Neural progenitor cell (in vitro differentiated cells): Measurements from ENCODE around the gene CC2D2A.

Experiments
- EZH2 ChIP-seq: fragments of 200-600 bp; sonication (generic); IDR thresholded peaks from 2 replicates; pipeline ENCODE4 v1.6.1; 2017; ENCODE audit warnings: antibody characterized with exemption, mild to moderate bottlenecking, moderate library complexity
- EZH2phosphoT487 ChIP-seq: fragments of 200-600 bp; sonication (generic); IDR thresholded peaks from 2 replicates; pipeline ENCODE4 v1.6.1; 2017; ENCODE audit warnings: antibody characterized with exemption
- TF ChIP-seq, protein P1 (sequence below): fragments of 200-600 bp; sonication (generic); IDR thresholded peaks from 2 replicates; pipeline ENCODE4 v1.5.1; 2017; ENCODE audit warnings: antibody characterized with exemption, mild to moderate bottlenecking

DNA sequence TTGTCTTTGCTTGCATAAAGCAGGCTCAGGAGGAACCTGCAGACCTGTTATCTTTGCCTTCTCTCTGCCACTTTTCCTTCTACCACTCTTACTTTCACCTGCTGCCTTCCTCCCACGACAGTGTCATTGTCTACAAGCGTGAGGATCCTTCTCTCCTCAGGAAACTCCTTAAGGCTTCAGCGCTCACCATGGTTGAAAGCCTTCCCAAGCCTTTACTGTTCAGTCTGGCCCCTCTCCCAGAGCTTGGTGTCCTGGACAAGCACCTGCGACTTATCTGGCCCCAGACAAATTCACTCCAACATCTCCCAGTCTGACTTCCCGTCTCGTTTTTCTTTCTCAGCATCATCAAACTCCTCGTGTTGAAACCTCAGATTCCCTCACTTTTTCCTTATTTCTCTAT is 31.0 kb downstream of the CC2D2A start:
- TF ChIP-seq, protein P1, sequence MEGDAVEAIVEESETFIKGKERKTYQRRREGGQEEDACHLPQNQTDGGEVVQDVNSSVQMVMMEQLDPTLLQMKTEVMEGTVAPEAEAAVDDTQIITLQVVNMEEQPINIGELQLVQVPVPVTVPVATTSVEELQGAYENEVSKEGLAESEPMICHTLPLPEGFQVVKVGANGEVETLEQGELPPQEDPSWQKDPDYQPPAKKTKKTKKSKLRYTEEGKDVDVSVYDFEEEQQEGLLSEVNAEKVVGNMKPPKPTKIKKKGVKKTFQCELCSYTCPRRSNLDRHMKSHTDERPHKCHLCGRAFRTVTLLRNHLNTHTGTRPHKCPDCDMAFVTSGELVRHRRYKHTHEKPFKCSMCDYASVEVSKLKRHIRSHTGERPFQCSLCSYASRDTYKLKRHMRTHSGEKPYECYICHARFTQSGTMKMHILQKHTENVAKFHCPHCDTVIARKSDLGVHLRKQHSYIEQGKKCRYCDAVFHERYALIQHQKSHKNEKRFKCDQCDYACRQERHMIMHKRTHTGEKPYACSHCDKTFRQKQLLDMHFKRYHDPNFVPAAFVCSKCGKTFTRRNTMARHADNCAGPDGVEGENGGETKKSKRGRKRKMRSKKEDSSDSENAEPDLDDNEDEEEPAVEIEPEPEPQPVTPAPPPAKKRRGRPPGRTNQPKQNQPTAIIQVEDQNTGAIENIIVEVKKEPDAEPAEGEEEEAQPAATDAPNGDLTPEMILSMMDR = no peak
- TF ChIP-seq EZH2 (no peak), EZH2phosphoT487 (no peak)
